ENCODE results near the gene ACTR3.
A peak's percentile ranks its signal among the peaks of the same experiment; 100 is the strongest.
"Not testable (repeated sequence)": the region's sequence is repeated elsewhere in the genome, so short reads cannot be mapped to it uniquely, and the experiment has no call there.

Gene ACTR3

DNA sequence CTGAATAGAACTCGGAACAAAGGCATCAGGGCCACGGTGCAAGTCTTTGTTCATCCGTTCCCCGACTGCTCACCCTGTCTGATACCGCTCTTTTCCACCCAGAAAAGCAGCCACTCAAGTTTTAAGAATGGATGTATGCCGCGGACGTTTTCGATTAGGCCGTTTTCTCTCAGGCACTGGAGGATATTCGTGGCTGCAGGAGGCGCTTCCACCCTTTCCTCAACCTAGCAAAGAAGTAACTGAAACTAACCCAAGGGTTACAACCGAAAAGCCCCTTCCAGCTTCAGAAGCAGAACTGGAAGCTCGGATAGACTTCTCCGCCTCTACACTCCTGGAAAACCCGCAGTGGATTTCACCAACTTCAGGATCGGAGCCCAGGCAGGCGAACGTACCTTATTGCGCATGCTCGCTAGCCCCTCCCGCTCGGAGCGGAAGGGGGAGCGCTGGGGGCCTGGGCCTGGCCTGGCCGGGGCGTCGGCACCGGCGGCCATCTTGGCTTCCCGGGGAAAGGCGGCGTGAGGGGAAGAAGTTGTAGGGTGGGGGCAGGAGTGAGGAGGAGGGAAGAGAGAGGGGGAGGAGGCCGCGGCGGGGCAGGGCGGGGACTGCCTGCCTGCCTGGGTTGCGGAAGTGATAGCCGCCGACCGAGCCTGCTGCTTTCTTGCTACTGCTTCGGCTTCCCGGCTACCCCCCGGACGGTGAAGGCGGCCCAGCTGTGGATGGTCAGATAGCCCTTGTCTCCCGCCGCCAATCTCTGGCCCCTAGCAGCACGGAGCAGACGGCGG is at the start of gene ACTR3:
ACTR3 (plus strand) TSS at position 619 of the 782 bp plus-strand sequence. CDS start 191 bp downstream, outside the sequence.
- peak; percentile 95 for DNase-seq (ENCODE audit: low spot score)

GRCh38 chr2:113840518-113840917 is 49.4 kb upstream of the ACTR3 start:
- DNase-seq (ENCODE audit: low spot score): no peak

GRCh38 chr2:113842919-113843736 is 46.8 kb upstream of the ACTR3 start:
- no peak for DNase-seq (ENCODE audit: low spot score)

DNA sequence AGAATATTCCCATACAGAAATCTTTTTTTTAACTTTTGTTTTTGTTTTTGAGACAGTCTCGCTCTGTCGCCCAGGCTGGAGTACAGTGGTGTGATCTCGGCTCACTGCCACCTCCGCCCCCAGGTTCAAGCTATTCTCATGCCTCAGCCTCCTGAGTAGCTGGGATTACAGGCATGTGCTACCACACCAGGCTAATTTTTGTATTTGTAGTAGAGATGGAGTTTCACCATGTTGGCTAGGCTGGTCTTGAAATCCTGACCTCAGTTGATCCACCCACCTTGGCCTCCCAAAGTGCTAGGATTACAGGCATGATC is 46.2 kb upstream of the ACTR3 start:
- not testable (repeated sequence) for DNase-seq (ENCODE audit: low spot score)

DNA sequence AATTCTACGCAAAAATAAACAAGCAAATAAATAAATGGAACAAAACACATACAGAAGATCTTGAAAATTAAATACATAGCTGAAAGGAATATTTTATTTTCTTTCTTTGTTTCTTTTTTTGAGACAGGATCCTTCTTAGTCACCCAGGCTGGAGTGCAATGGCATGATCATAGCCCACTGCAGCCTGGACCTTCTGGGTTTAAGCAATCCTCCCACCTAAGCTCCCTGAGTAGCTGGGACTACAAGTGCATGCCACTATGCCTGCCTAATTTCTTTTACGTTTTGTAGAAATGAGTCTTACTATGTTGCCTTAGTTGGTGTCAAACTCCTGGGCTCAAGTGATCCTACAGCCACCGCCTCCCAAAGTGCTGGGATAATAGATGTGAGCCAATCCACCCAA is 44.6 kb upstream of the ACTR3 start:
- DNase-seq (ENCODE audit: low spot score): no peak

DNA sequence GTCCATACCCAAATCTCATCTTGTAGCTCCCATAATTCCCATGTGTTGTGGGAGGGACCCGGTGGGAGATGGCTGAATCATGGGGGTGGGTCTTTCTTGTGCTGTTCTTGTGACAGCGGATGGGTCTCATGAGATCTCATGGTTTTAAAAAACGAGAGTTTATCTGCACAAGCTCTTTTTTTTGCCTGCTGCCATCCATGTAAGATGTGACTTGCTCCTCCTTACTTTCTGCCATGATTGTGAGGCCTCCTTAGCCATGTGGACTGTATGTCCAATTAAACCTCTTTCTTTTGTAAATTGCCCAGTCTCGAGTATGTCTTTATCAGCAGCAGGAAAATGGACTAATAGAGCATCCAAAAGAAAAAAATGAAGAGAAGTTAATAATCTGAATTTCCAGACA is 44.1 kb upstream of the ACTR3 start:
- not testable (repeated sequence) for DNase-seq (ENCODE audit: low spot score)

DNA sequence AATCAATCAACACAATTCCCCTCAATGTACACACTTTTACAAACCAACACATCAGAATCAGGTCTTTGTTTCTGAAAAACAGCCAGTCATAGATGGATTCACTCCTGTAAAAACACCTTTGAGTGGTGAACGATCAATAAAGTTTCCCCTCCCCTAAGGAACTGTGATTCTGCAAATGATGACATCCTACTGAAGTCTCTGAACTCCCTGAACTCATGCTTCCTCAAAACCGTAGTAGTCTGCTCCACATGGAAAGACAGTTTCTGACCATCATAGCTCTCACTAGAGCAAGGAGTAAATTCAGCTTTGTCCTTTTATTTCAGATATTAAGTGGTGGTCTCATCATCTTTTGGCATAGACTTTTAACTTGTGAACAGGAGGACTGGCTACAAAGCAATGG is 43.5 kb upstream of the ACTR3 start:
- no peak for DNase-seq (ENCODE audit: low spot score)

DNA sequence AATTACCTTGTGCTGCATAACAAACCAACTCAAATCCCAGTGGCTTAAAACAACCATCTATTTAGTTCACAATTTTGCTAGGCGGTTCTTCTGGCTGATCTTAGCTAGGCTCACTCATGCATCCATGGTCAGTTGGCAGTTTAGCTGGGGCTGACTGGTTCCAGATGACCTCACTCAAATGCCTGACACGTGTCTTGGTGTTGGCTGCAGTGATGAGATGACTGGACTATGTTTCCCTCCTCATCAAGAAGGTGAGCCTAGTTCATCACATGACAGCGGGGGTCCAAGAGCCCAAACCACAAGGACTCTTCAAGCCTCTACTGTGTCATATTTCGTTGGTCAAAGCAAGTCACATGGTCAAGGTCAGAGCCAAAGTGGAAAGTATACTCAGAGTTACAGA is 42.7 kb upstream of the ACTR3 start:
- DNase-seq (ENCODE audit: low spot score): peak; percentile 78

GRCh38 chr2:113848758-113849415 is 41.0 kb upstream of the ACTR3 start:
- DNase-seq (ENCODE audit: low spot score): peak; percentile 88

DNA sequence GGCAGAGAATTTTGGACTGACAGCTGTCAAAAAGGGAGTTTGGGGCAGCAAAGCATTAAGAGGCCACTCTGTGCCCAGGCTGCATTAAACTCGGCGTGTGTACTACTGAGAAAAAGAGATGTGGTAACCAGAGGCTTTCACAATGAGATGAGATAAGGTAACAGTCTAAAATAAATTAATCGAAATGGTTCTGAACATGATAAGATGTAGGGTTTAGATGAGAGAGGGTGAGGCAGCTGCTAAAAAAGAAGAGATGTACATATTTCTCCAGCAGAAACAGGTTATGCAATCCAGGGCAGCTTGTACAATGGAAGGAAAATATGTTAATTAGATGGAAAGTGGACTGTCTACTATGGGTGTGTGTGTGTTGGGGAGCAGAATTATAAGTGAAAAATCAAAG is 39.2 kb upstream of the ACTR3 start:
- no peak for DNase-seq (ENCODE audit: low spot score)

- DNase-seq (ENCODE audit: low spot score): no peak
Observed at GRCh38 chr2:113851640-113852039, 38.2 kb upstream of the ACTR3 start.

- no peak for DNase-seq (ENCODE audit: low spot score)
Observed at GRCh38 chr2:113854208-113854607, 35.7 kb upstream of the ACTR3 start.

- DNase-seq (ENCODE audit: low spot score): no peak
Observed at GRCh38 chr2:113854970-113855740, 34.7 kb upstream of the ACTR3 start.

DNA sequence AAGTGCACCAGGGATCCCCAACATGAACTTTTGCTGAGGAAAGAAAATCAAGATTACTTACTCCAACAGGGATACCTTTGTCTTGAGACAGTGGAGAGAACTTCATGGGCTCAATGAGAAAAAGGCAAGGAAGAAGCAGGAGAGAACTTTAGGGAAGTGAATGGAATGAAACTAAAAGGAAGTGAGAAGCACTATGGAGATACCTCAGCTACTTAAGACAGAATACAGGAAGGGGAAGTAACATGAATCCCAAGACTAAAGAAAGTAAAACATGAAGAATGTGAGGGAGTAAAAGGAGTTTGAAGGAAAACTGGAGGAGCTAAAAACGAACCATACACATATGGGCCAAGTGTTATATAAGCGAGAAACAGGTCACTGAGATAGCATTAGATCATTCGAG is 32.4 kb upstream of the ACTR3 start:
- DNase-seq (ENCODE audit: low spot score): no peak

GRCh38 chr2:113858764-113859163 is 31.1 kb upstream of the ACTR3 start:
- DNase-seq (ENCODE audit: low spot score): peak; percentile 95

- DNase-seq (ENCODE audit: low spot score): no peak
Observed at GRCh38 chr2:113861740-113862139, 28.1 kb upstream of the ACTR3 start.

DNA sequence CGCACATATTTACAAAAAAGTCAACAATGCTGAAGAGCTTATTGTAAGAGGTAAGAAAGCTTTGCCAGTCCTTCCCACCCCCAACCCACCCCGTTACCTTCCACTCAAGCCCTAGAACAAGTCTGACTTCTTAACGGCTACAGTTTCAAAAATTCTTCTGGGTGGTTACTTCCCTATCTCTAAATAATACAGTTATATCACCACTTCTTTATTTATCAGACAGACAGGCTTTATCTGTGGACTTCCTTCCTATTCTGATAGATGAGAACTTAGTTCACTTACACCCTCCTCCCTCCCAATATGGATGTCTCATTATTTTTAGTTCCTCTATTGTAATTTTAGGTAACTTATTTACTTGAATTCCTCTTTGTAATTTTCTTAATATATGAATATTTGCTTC is 26.7 kb upstream of the ACTR3 start:
- no peak for DNase-seq (ENCODE audit: low spot score)

DNA sequence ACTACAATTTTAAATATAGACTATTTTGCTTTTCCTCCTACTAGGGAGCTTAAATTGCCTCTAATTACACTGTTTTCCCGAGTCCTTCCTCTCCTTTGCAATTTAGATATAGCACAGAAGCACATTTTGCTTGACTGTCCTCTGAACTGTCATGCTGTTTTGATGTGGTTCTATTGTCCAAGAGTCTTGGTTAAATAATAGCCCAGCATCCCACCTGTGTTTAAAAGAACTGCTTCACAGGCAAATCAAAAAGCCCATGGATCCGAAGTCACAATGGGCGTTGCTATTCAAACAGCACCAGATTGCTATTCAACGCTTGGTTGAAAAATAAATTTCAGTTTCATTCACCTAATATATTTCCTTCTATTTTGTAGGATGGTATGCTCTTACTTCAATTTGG is 22.3 kb upstream of the ACTR3 start:
- no peak for DNase-seq (ENCODE audit: low spot score)

GRCh38 chr2:113869253-113869652 is 20.6 kb upstream of the ACTR3 start:
- DNase-seq (ENCODE audit: low spot score): no peak

DNA sequence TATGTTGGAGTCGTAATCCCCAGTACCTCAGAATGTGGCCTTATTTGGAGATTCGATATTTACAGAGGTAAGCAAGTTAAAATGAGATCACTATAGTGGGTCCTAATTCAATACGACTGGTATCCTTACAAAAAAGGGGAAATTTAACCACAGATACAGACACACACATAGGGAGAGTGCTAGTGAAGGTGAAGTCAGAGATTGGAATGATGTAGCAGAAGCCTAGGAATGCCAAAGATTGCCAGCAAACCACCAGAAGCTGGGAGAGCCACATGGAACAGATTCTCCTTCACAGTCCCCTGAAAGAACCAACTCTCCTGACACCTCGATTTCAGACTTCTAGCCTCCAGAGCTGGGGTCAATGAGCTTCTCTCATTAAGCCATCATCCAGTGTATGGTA is 17.7 kb upstream of the ACTR3 start:
- no peak for DNase-seq (ENCODE audit: low spot score)

DNA sequence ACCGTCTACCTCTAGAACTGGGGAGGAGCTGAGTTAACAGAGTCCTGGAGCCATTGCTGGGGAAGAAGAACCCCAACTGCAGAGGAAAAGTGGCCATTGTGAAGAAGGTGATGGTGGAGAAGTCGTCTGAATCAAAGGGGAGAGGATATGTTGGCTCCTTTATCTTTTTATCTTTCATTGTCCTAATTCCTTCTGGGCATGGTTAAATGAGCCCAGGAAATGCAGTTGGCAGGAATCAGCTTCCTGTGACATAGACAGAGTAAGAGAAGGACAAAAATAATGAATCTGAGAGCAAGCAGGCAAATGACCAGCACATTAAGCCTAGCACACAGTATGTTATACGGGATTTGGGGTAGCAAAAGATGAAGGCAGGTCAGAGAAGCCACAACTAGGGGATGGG is 16.0 kb upstream of the ACTR3 start:
- no peak for DNase-seq (ENCODE audit: low spot score)

DNA sequence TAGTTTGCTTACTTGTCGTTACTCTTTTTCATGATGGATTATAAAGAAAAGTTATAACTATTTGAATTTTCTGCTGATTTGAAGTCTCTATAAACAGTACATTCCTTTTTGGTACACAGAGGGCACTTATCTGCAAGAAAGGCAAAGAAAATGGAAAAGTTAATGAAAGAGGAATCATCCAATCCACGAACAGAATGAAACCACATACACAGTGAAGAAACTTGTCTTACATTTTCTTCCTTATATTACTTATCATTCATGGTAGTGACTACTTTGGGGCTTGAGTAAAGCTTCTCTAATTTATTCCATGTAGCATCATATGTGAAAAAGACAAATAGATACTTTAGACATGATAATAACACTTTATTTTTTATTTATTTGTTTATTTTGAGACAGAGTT is 14.8 kb upstream of the ACTR3 start:
- DNase-seq (ENCODE audit: low spot score): no peak

All from RKO (cell line).